Fibroblast of lung (primary cell): ENCODE data around the gene METTL25B.
A peak's percentile ranks its signal among the peaks of the same experiment; 100 is the strongest.

Source experiments
- EZH2 ChIP-seq: IDR thresholded peaks from 2 replicates; pipeline ENCODE4 v1.5.1; 2012; ENCODE audit warnings: low read length, control low read depth, mild to moderate bottlenecking; ENCODE audit errors: missing control alignments
- TF ChIP-seq, protein P1 (sequence below), 2 donors: IDR thresholded peaks in 1 of 2; conservative IDR thresholded peaks in 1 of 2; 1 replicate in 1 of 2; 2 replicates in 1 of 2; pipeline ENCODE4 v1.5.1; 2011 to 2012; ENCODE audit warnings: low read length in 2 of 2, control low read depth in 1 of 2, inconsistent platforms in 1 of 2, low read depth in 1 of 2, mild to moderate bottlenecking in 1 of 2

DNA sequence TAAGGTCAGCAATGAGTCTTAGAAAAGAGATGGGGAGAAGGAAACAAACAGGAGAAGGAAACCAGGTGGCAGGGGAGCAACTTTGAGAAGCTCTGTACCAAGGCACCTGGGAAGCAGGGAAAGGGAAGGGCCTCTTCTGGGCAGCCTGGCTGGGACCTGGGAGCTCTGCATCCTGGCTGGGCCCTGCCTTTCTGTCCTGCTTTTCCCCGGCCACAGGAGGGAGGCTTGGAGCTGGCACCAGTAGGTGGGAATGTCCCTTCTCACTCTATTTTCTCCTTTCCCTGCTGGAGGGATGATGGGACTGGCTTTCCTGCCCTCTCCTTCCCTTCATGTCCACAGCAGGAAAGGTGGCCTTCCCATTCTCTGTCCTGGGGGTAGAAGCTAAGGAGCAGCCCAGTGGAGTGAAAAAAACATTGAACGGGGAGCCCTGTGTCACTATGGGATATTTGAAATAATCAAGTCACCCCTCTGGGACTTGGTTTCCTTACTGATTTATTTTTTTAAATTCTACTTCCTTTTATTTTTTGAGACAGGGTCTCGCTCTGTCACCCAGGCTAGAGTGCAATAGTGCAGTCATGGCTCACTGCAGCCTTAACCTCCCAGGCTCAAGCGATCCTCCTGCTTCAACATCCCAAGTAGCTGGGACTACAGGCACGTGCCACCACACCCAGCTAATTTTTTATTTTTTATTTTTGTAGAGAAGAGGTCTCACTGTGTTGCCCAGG, 45.9 kb upstream of the METTL25B start:
- TF ChIP-seq, protein P1, sequence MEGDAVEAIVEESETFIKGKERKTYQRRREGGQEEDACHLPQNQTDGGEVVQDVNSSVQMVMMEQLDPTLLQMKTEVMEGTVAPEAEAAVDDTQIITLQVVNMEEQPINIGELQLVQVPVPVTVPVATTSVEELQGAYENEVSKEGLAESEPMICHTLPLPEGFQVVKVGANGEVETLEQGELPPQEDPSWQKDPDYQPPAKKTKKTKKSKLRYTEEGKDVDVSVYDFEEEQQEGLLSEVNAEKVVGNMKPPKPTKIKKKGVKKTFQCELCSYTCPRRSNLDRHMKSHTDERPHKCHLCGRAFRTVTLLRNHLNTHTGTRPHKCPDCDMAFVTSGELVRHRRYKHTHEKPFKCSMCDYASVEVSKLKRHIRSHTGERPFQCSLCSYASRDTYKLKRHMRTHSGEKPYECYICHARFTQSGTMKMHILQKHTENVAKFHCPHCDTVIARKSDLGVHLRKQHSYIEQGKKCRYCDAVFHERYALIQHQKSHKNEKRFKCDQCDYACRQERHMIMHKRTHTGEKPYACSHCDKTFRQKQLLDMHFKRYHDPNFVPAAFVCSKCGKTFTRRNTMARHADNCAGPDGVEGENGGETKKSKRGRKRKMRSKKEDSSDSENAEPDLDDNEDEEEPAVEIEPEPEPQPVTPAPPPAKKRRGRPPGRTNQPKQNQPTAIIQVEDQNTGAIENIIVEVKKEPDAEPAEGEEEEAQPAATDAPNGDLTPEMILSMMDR (conservative IDR thresholded peaks at IDR 0.05 in 1 of 2, IDR thresholded peaks at IDR 0.05 in 1 of 2; ENCODE audit: low read depth in 1 of 2, low read length in 2 of 2): peak in 1 of 2 donors; percentile 16
- no peak for TF ChIP-seq EZH2
